H1 (cell line): ENCODE data around the gene OVCA2. TPM values are rescaled to one million over a fixed set of nuclear protein-coding genes. Genes with fewer than 3 reads are reported as not detected.

ENCODE experiments used
- CTCF ChIA-PET: fragments of 300-600 bp; sonication (Branson Sonifier 250); formaldehyde crosslinking; loops from one replicate; lab custom pipeline; 2021; ENCODE audit not compliant: partially characterized antibody; lab: Charles Lee
- POLR2A ChIA-PET: fragments of 300-600 bp; sonication (Branson Sonifier 250); formaldehyde crosslinking; loops from one replicate; lab custom pipeline; 2021; ENCODE audit warnings: inconsistent platforms; ENCODE audit not compliant: partially characterized antibody; lab: Charles Lee
- DNase-seq, 2 experiments: peaks; one replicate each; pipeline versions ENCODE4 v3.0.0 to v3.0.0-alpha.2; 2010 to 2022; ENCODE audit warnings: low spot score in 2 of 2, low read depth in 1 of 2, mixed read lengths in 1 of 2
- FAIRE-seq: peaks from 2 replicates; lab custom pipeline; 2011; peaks lifted over from hg19 to GRCh38; lab: Jason Lieb, UNC
- H2AFZ ChIP-seq: 2 replicates; pipeline ENCODE4 v1.8.1; 2012; ENCODE audit warnings: low read length, inconsistent platforms
- H2AK5ac ChIP-seq: 2 replicates; pipeline ENCODE4 v1.6.1; 2013; ENCODE audit warnings: low read depth, low read length
- H2BK120ac ChIP-seq: replicated peaks from 2 replicates; pipeline ENCODE3; 2013; ENCODE audit warnings: low read depth, low read length, inconsistent platforms
- H2BK12ac ChIP-seq: 2 replicates; pipeline ENCODE4 v1.6.1; 2013; ENCODE audit warnings: low read depth, low read length
- H2BK15ac ChIP-seq: 2 replicates; pipeline ENCODE4 v1.6.1; 2013; ENCODE audit warnings: low read length
- H2BK20ac ChIP-seq: 2 replicates; pipeline ENCODE4 v1.6.1; 2013; ENCODE audit warnings: low read length
- H2BK5ac ChIP-seq: 2 replicates; pipeline ENCODE4 v1.6.1; 2013; ENCODE audit warnings: low read depth, low read length
- H3K14ac ChIP-seq: 2 replicates; pipeline ENCODE4 v1.6.1; 2013; ENCODE audit warnings: inconsistent platforms; ENCODE audit not compliant: insufficient read length
- H3K18ac ChIP-seq: 2 replicates; pipeline ENCODE4 v1.6.1; 2013; ENCODE audit warnings: low read length; ENCODE audit errors: extremely low read depth
- H3K23ac ChIP-seq: 2 replicates; pipeline ENCODE4 v1.6.1; 2013; ENCODE audit warnings: inconsistent platforms; ENCODE audit not compliant: insufficient read length
- H3K23me2 ChIP-seq: 2 replicates; pipeline ENCODE4 v1.6.1; 2013; ENCODE audit warnings: low read depth, low read length
- H3K27ac ChIP-seq: 2 replicates; pipeline ENCODE4 v1.6.1; 2011; ENCODE audit warnings: low read depth, low read length, inconsistent platforms
- H3K27me3 ChIP-seq, 4 experiments: replicated peaks in 1 of 4; 1 replicate in 1 of 4; 2 replicates in 3 of 4; pipeline versions ENCODE4 v1.6.1 to v1.8.1; 2011 to 2013; ENCODE audit warnings: low read length in 3 of 4, mild to moderate bottlenecking in 3 of 4, inconsistent platforms in 2 of 4, mixed read lengths in 2 of 4, moderate library complexity in 1 of 4; ENCODE audit not compliant: control insufficient read depth in 3 of 4, insufficient read depth in 3 of 4; ENCODE audit errors: extremely low read depth in 1 of 4
- H3K36me3 ChIP-seq, 4 experiments: 2 replicates each; pipeline versions ENCODE4 v1.6.1 to v1.8.1; 2011 to 2013; ENCODE audit warnings: mild to moderate bottlenecking in 4 of 4, low read length in 3 of 4, moderate library complexity in 2 of 4, control low read depth in 1 of 4, inconsistent platforms in 1 of 4; ENCODE audit not compliant: insufficient read depth in 4 of 4, control insufficient read depth in 2 of 4
- H3K4ac ChIP-seq: replicated peaks from 2 replicates; pipeline ENCODE3; 2013; ENCODE audit warnings: low read length, low read depth, mixed read lengths, inconsistent platforms; ENCODE audit not compliant: insufficient read length
- H3K4me1 ChIP-seq, 4 experiments: replicated peaks in 1 of 4; 1 replicate in 1 of 4; 2 replicates in 3 of 4; pipeline versions ENCODE4 v1.6.1 to v1.8.1; 2011 to 2013; ENCODE audit warnings: low read length in 3 of 4, inconsistent platforms in 2 of 4, mixed read lengths in 1 of 4; ENCODE audit not compliant: insufficient read depth in 4 of 4, control insufficient read depth in 3 of 4
- H3K4me2 ChIP-seq, 2 experiments: 2 replicates each; pipeline versions ENCODE4 v1.6.1 to v1.8.1; 2011 to 2013; ENCODE audit warnings: low read depth in 2 of 2, low read length in 2 of 2, control low read depth in 1 of 2, inconsistent platforms in 1 of 2, mild to moderate bottlenecking in 1 of 2; ENCODE audit not compliant: insufficient read depth in 1 of 2
- H3K4me3 ChIP-seq, 4 experiments: fragments of 200-600, 300-600 bp in 1 of 4; sonication (generic), shearing (Covaris generic), sonication (Bioruptor Twin) in 1 of 4; 2 replicates each; pipeline versions ENCODE4 v1.5.1 to v1.8.1; 2011 to 2016; ENCODE audit warnings: low read length in 4 of 4, low read depth in 3 of 4, control low read depth in 2 of 4, inconsistent platforms in 2 of 4, mild to moderate bottlenecking in 2 of 4, mixed read lengths in 1 of 4, moderate library complexity in 1 of 4; ENCODE audit not compliant: insufficient read depth in 2 of 4; ENCODE audit errors: extremely low read depth in 1 of 4
- H3K56ac ChIP-seq: replicated peaks from 2 replicates; pipeline ENCODE3; 2013; ENCODE audit warnings: low read depth, mild to moderate bottlenecking, mixed read lengths, low read length, inconsistent platforms; ENCODE audit not compliant: insufficient read length
- H3K79me1 ChIP-seq: 2 replicates; pipeline ENCODE4 v1.6.1; 2013; ENCODE audit warnings: low read depth, low read length, control low read depth
- H3K79me2 ChIP-seq, 2 experiments: 2 replicates each; pipeline versions ENCODE4 v1.6.1 to v1.8.1; 2012 to 2013; ENCODE audit warnings: low read length in 2 of 2, mild to moderate bottlenecking in 2 of 2, inconsistent platforms in 1 of 2; ENCODE audit not compliant: insufficient read depth in 2 of 2, control insufficient read depth in 1 of 2
- H3K9ac ChIP-seq, 4 experiments: replicated peaks in 1 of 4; 1 replicate in 1 of 4; 2 replicates in 3 of 4; pipeline versions ENCODE4 v1.6.1 to v1.8.1; 2011 to 2013; ENCODE audit warnings: low read depth in 3 of 4, low read length in 3 of 4, control low read depth in 2 of 4, mild to moderate bottlenecking in 2 of 4, moderate library complexity in 2 of 4, inconsistent platforms in 1 of 4; ENCODE audit errors: extremely low read depth in 1 of 4
- H3K9me3 ChIP-seq, 2 experiments: 2 replicates each; pipeline versions ENCODE4 v1.6.1 to v1.8.1; 2012 to 2013; ENCODE audit warnings: mild to moderate bottlenecking in 2 of 2, moderate library complexity in 2 of 2, control low read depth in 1 of 2, inconsistent platforms in 1 of 2, low read depth in 1 of 2, low read length in 1 of 2, mixed read lengths in 1 of 2; ENCODE audit not compliant: insufficient read depth in 2 of 2
- H4K20me1 ChIP-seq, 2 experiments: replicated peaks in 1 of 2; 2 replicates each; pipeline versions ENCODE3 to v1.8.1; 2011 to 2013; ENCODE audit warnings: inconsistent platforms in 2 of 2, low read length in 2 of 2, mild to moderate bottlenecking in 1 of 2; ENCODE audit not compliant: insufficient read depth in 2 of 2, control insufficient read depth in 1 of 2
- H4K5ac ChIP-seq: 2 replicates; pipeline ENCODE4 v1.6.1; 2013; ENCODE audit warnings: low read length, low read depth, mixed read lengths, inconsistent platforms; ENCODE audit not compliant: insufficient read length
- H4K8ac ChIP-seq: 2 replicates; pipeline ENCODE4 v1.8.0; 2013; ENCODE audit warnings: mild to moderate bottlenecking, moderate library complexity, low read length, inconsistent platforms; ENCODE audit not compliant: insufficient read depth; ENCODE audit errors: extremely low read depth
- H4K91ac ChIP-seq: replicated peaks from 2 replicates; pipeline ENCODE3; 2013; ENCODE audit warnings: low read length, mixed read lengths, inconsistent platforms; ENCODE audit not compliant: insufficient read length
- CHD2 ChIP-seq: IDR thresholded peaks from 2 replicates; pipeline ENCODE4 v1.6.1; 2012; ENCODE audit warnings: low read length, improper control_type of control experiment
- GABPA ChIP-seq: IDR thresholded peaks from 2 replicates; pipeline ENCODE4 v1.6.1; 2011; ENCODE audit warnings: mild to moderate bottlenecking, low read length, moderate library complexity, borderline replicate concordance; ENCODE audit not compliant: insufficient read depth
- JUN ChIP-seq: IDR thresholded peaks from 2 replicates; pipeline ENCODE4 v1.6.1; 2011; ENCODE audit warnings: low read depth, mild to moderate bottlenecking, improper control_type of control experiment, low read length
- JUND ChIP-seq: IDR thresholded peaks from 2 replicates; pipeline ENCODE4 v1.6.1; 2011; ENCODE audit warnings: mild to moderate bottlenecking, improper control_type of control experiment, low read length
- MAFK ChIP-seq: IDR thresholded peaks from 2 replicates; pipeline ENCODE4 v1.6.1; 2012; ENCODE audit warnings: low read depth, mild to moderate bottlenecking, improper control_type of control experiment, low read length
- MAX ChIP-seq: IDR thresholded peaks from 2 replicates; pipeline ENCODE4 v1.6.1; 2012; ENCODE audit warnings: inconsistent platforms
- PHF8 ChIP-seq: fragments of 200-600 bp; sonication (generic); conservative IDR thresholded peaks from 2 replicates; pipeline ENCODE4 v1.7.1; 2012; ENCODE audit warnings: low read depth, mild to moderate bottlenecking, inconsistent platforms, low read length, moderate library complexity
- POLR2A ChIP-seq, 2 experiments: IDR thresholded peaks; 1 replicate in 1 of 2; 2 replicates in 1 of 2; pipeline ENCODE4 v1.6.1; 2011; ENCODE audit warnings: low read depth in 2 of 2, low read length in 2 of 2, mild to moderate bottlenecking in 2 of 2; ENCODE audit errors: control extremely low read depth in 1 of 2
- RAD21 ChIP-seq, 2 experiments: IDR thresholded peaks in 1 of 2; conservative IDR thresholded peaks in 1 of 2; 2 replicates each; pipeline ENCODE4 v1.6.1; 2011; ENCODE audit warnings: low read depth in 2 of 2, low read length in 2 of 2, improper control_type of control experiment in 1 of 2, inconsistent platforms in 1 of 2, mild to moderate bottlenecking in 1 of 2, moderate library complexity in 1 of 2
- SAP30 ChIP-seq: fragments of 300-600 bp; sonication (generic); IDR thresholded peaks from 2 replicates; pipeline ENCODE4 v1.7.1; 2012; ENCODE audit warnings: low read length, moderate library complexity, mild to moderate bottlenecking, inconsistent platforms; ENCODE audit not compliant: insufficient read depth, insufficient replicate concordance
- SIN3A ChIP-seq, 2 experiments: IDR thresholded peaks in 1 of 2; conservative IDR thresholded peaks in 1 of 2; 2 replicates each; pipeline ENCODE4 v1.6.1; 2011 to 2012; ENCODE audit warnings: low read length in 2 of 2, improper control_type of control experiment in 1 of 2, low read depth in 1 of 2, mild to moderate bottlenecking in 1 of 2
- SIX5 ChIP-seq: IDR thresholded peaks from 2 replicates; pipeline ENCODE4 v1.6.1; 2011; ENCODE audit warnings: mild to moderate bottlenecking, low read depth, low read length
- TAF7 ChIP-seq: optimal IDR thresholded peaks from 2 replicates; pipeline ENCODE3; 2011; ENCODE audit warnings: low read depth, mild to moderate bottlenecking, inconsistent platforms, low read length, moderate library complexity, borderline replicate concordance
- TCF12 ChIP-seq: IDR thresholded peaks from 2 replicates; pipeline ENCODE4 v1.6.1; 2011; ENCODE audit warnings: low read depth, mild to moderate bottlenecking, low read length
- WGBS, 2 experiments: shearing (Covaris generic) in 1 of 2; methylation state at CpG; one replicate each; pipeline versions ENCODE4 v1.1.6 to v1.1.7; 2013 to 2015; ENCODE audit warnings: low lambda C conversion rate in 2 of 2, mixed read lengths in 2 of 2, inconsistent platforms in 1 of 2, low coverage in 1 of 2, missing lambda C conversion rate in 1 of 2; ENCODE audit not compliant: insufficient replicate concordance in 2 of 2, insufficient coverage in 1 of 2, insufficient read length in 1 of 2; ENCODE audit errors: extremely low coverage in 1 of 2, missing lambda C conversion rate in 1 of 2; 5-methylcytosine and 5-hydroxymethylcytosine counted together
- polyA plus RNA-seq, 7 experiments: library from polyadenylated mRNA; depleted of rRNA in 3 of 7; stranded (reverse) in 5 of 7; unstranded in 2 of 7; fragments of >200 nt in 5 of 7; fragments of 200-250 nt in 2 of 7; gene quantifications; 1 replicate in 5 of 7; 2 replicates in 1 of 7; 4 replicates in 1 of 7; pipeline versions ENCODE4 v1.2.1 to v1.2.3, GENCODE V29; 2011 to 2013; ENCODE audit warnings: missing spikeins in 2 of 7, mixed read lengths in 2 of 7
- total RNA-seq: library from RNA; stranded (reverse); fragmentation: NEBNext Ultra II Directional; extraction: Animal tissue kit (Norgen Biotek cat#: 25700); gene quantifications from 2 replicates; pipeline ENCODE4 v1.2.1, GENCODE V29; 2021

OVCA2 gene
- total and polyA plus RNA-seq, 2 of the 8 experiments (the other 6 are each of a cell fraction or from before 2014, with no cell fraction given), result 15.3 to 37.0 TPM

- no peak for DNase-seq
- H4K5ac ChIP-seq, result no peak overlapping the region
- H3K14ac ChIP-seq, result no peak overlapping the region
- no peak overlapping the region for H2BK5ac ChIP-seq
- no peak overlapping the region for H3K4me2 ChIP-seq
- H2AFZ ChIP-seq, result no peak overlapping the region
- H4K8ac ChIP-seq, result no peak overlapping the region
- no peak overlapping the region for H3K23ac ChIP-seq
- no peak overlapping the region for H4K91ac ChIP-seq
- H2BK15ac ChIP-seq, result no peak overlapping the region
- H3K79me1 ChIP-seq, result peaks cover 4% of the 10 kb centered on the region
- H3K18ac ChIP-seq, result no peak overlapping the region
- H3K9me3 ChIP-seq, result no peaks in the 10 kb centered on the region
- 78% methylated on average over 6 of the region's 6 CpGs; no CpG with 5 or more reads in 1 of the 2 experiments for WGBS, 2 experiments
- H3K27ac ChIP-seq, result no peak overlapping the region
- H3K27me3 ChIP-seq, result peaks cover 26 to 48% (median 45%) of the 10 kb centered on the region in 4 experiments
- peaks cover 0 to 7% (median 1%) of the 10 kb centered on the region in 4 experiments; a peak in 2 of 7 replicates for H3K4me1 ChIP-seq
- H2BK20ac ChIP-seq, result no peak overlapping the region
- H3K4ac ChIP-seq, result no peak overlapping the region
- no peak overlapping the region for H3K9ac ChIP-seq
- peaks cover 5% of the 10 kb centered on the region; the same call in 1 of the 2 replicates for H3K23me2 ChIP-seq
- no peak overlapping the region for H2AK5ac ChIP-seq
- CTCF ChIA-PET, result interaction anchor here (0.6 to 2.5 kb wide), 6 partner anchors 11 to 197 kb away, joined by 3 to 9 read pairs (median 6); partner anchors contain the start of gene RTN4RL1
- H3K4me3 ChIP-seq, result no peak overlapping the region
- H3K56ac ChIP-seq, result no peak overlapping the region
- no peaks in the 10 kb centered on the region for H3K79me2 ChIP-seq
- H2BK120ac ChIP-seq, result no peak overlapping the region
- H4K20me1 ChIP-seq, result peaks cover 6 to 8% of the 10 kb centered on the region in 2 experiments
- POLR2A ChIA-PET, result no interaction called here
- no peak for FAIRE-seq
- H3K36me3 ChIP-seq, result peaks cover 0 to 9% (median 4%) of the 10 kb centered on the region in 4 experiments; a peak in 4 of 8 replicates
- H2BK12ac ChIP-seq, result no peak overlapping the region
- TF ChIP-seq MAFK (no peak), TAF7 (no peak), SIX5 (no peak), CHD2 (no peak), JUND (no peak), MAX (no peak), POLR2A (IDR thresholded peaks at IDR 0.05; ENCODE audit: control extremely low read depth in 1 of 2, low read depth in 2 of 2, low read length in 2 of 2) (no peak), SIN3A (conservative IDR thresholded peaks at IDR 0.05 in 1 of 2, IDR thresholded peaks at IDR 0.05 in 1 of 2; ENCODE audit: low read depth in 1 of 2, low read length in 2 of 2) (no peak), SAP30 (no peak), PHF8 (no peak), TCF12 (no peak), RAD21 (IDR thresholded peaks at IDR 0.05 in 1 of 2, conservative IDR thresholded peaks at IDR 0.05 in 1 of 2; ENCODE audit: low read depth in 2 of 2, low read length in 2 of 2) (no peak), JUN (no peak), GABPA (no peak)
These were observed 5.8 kb downstream of the OVCA2 start for GRCh38 chr17:2047590-2047989.
